HepG2 (cell line): ENCODE results near the gene ADARB2.

ENCODE experiments used
- FOXK1 ChIP-seq: sonication (generic); formaldehyde crosslinking; IDR thresholded peaks from 2 replicates; pipeline ENCODE4 v1.4.0; 2020; ENCODE audit warnings: low read depth, missing genetic modification reagents, borderline replicate concordance
- FOXP4 ChIP-seq: sonication (generic); formaldehyde crosslinking; IDR thresholded peaks from 2 replicates; pipeline ENCODE4 v1.4.0; 2020; ENCODE audit warnings: missing genetic modification reagents
- KAT8 ChIP-seq: IDR thresholded peaks from 2 replicates; pipeline ENCODE4 v1.6.1; 2016; ENCODE audit warnings: missing genetic modification reagents, missing compliant biosample characterization
- MED8 ChIP-seq: sonication (generic); formaldehyde crosslinking; IDR thresholded peaks from 2 replicates; pipeline ENCODE4 v1.8.1; 2023; ENCODE audit warnings: mild to moderate bottlenecking, missing genetic modification reagents; ENCODE audit not compliant: insufficient replicate concordance
- PCBP1 ChIP-seq: fragments of 200-400 bp; formaldehyde crosslinking; IDR thresholded peaks from 2 replicates; pipeline ENCODE4 v1.6.1; 2017; ENCODE audit warnings: mild to moderate bottlenecking, low read depth, low read length, borderline replicate concordance
- RAD21 ChIP-seq: fragments of 450-650 bp; formaldehyde crosslinking; IDR thresholded peaks from 2 replicates; pipeline ENCODE4 v1.5.0; 2020; ENCODE audit warnings: mild to moderate bottlenecking
- REST ChIP-seq, 2 experiments: IDR thresholded peaks; 2 replicates each; pipeline ENCODE4 v1.6.1; 2011 to 2012; ENCODE audit warnings: low read length in 2 of 2, borderline replicate concordance in 1 of 2, low read depth in 1 of 2, mild to moderate bottlenecking in 1 of 2, moderate library complexity in 1 of 2
- SOX6 ChIP-seq, 2 experiments: fragments of 450-650 bp in 1 of 2; sonication (generic) in 1 of 2; formaldehyde crosslinking in 1 of 2; IDR thresholded peaks; 2 replicates each; pipeline versions ENCODE4 v1.4.0 to v1.6.1; 2017 to 2020; ENCODE audit warnings: antibody characterized with exemption in 1 of 2, mild to moderate bottlenecking in 1 of 2, missing genetic modification reagents in 1 of 2
- SP140L ChIP-seq: sonication (generic); formaldehyde crosslinking; IDR thresholded peaks from 2 replicates; pipeline ENCODE4 v1.4.0; 2020; ENCODE audit warnings: missing genetic modification reagents, borderline replicate concordance
- ZNF263 ChIP-seq: sonication (generic); formaldehyde crosslinking; IDR thresholded peaks from 2 replicates; pipeline ENCODE4 v1.4.0; 2020; ENCODE audit warnings: missing genetic modification reagents
- ZNF362 ChIP-seq: sonication (generic); formaldehyde crosslinking; IDR thresholded peaks from 2 replicates; pipeline ENCODE4 v1.4.0; 2020; ENCODE audit warnings: missing genetic modification reagents, mild to moderate bottlenecking, borderline replicate concordance
- ZNF441 ChIP-seq: sonication (generic); formaldehyde crosslinking; IDR thresholded peaks from 2 replicates; pipeline ENCODE4 v1.7.0; 2021; ENCODE audit warnings: missing genetic modification reagents, borderline replicate concordance

- TF ChIP-seq RAD21 (CRISPR knock-in tag), result no peak
- no peak for TF ChIP-seq PCBP1
- TF ChIP-seq KAT8 (CRISPR knock-in tag), result no peak
- TF ChIP-seq SP140L (CRISPR knock-in tag), result no peak
- no peak for TF ChIP-seq FOXP4 (CRISPR knock-in tag)
- no peak for TF ChIP-seq REST (IDR thresholded peaks at IDR 0.05; ENCODE audit: borderline replicate concordance in 1 of 2, low read depth in 1 of 2, low read length in 2 of 2)
- no peak for TF ChIP-seq FOXK1
- TF ChIP-seq MED8 (CRISPR knock-in tag), result no peak
- TF ChIP-seq ZNF263 (CRISPR knock-in tag), result no peak
- no peak for TF ChIP-seq ZNF362 (CRISPR knock-in tag)
- TF ChIP-seq ZNF441 (CRISPR knock-in tag), result no peak
- TF ChIP-seq SOX6 (IDR thresholded peaks at IDR 0.05), result no peak
- no peak for TF ChIP-seq SOX6 (CRISPR knock-in tag; IDR thresholded peaks at IDR 0.05)
Observed at GRCh38 chr10:1242975-1243374, 494.4 kb downstream of the ADARB2 start.
